GM13977 (cell line): ENCODE measurements around the gene CAMTA1.

Experiments used
- DNase-seq: peaks from one replicate; pipeline ENCODE4 v3.0.0; 2012; ENCODE audit warnings: low spot score
- in situ Hi-C: fragments of 300-500 bp; cut with MboI; formaldehyde crosslinking; loops from one replicate; pipeline ENCODE4 v1.12.0; 2022; ENCODE audit warnings: low sequenced_read_pairs, low pct_unique_long_range_greater_than_20kb, mixed read lengths, inconsistent platforms; ENCODE audit not compliant: unreplicated experiment
- TF ChIP-seq, protein P1 (sequence below): IDR thresholded peaks from 2 replicates; pipeline ENCODE4 v1.5.1; 2012; ENCODE audit warnings: mild to moderate bottlenecking, control low read depth; ENCODE audit not compliant: insufficient read depth; ENCODE audit errors: extremely low read depth, missing control alignments

Gene CAMTA1

DNA sequence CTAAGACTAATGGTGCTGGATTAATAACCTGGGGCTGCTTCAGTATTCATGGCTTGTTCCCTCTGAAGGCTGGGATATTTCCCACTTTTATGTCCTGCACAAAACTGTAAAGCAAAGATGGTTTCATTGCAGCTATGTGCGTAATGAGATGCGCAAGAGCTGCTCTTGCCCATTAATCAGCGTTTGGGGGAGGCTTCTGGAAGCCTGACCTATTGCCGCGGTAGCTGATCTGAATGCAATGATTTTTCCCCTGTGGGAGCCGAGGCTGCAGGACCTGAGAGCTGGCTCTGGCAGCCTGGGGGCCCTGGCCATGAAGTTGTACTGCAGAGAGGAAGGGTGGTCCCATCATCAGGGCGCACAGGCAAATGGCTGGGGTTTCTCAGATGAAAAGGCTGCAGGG lies 239.8 kb downstream of the CAMTA1 start:
- DNase-seq: no peak
- TF ChIP-seq, protein P1, sequence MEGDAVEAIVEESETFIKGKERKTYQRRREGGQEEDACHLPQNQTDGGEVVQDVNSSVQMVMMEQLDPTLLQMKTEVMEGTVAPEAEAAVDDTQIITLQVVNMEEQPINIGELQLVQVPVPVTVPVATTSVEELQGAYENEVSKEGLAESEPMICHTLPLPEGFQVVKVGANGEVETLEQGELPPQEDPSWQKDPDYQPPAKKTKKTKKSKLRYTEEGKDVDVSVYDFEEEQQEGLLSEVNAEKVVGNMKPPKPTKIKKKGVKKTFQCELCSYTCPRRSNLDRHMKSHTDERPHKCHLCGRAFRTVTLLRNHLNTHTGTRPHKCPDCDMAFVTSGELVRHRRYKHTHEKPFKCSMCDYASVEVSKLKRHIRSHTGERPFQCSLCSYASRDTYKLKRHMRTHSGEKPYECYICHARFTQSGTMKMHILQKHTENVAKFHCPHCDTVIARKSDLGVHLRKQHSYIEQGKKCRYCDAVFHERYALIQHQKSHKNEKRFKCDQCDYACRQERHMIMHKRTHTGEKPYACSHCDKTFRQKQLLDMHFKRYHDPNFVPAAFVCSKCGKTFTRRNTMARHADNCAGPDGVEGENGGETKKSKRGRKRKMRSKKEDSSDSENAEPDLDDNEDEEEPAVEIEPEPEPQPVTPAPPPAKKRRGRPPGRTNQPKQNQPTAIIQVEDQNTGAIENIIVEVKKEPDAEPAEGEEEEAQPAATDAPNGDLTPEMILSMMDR: no peak
- in situ Hi-C loops: no loop called here

DNA sequence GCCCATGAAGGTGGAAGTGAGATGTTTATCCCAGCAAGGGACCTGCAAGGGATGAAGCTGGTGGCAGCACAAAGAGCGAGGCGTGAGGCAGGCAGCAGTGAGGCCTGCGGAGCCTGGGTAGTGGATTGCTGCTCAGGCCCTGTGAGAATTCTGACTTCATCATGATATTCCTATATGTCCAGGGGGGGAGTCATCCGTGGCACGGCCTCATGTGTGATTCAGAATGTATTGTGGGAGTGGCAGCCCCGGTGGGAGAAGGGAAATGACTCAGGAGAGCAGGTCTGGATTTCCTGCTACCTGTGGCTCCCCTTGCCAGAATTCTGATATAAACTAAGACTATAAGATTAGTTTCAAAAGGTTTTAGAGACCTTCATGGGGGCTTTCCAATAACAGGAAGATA lies 240.9 kb downstream of the CAMTA1 start:
- in situ Hi-C loops: no loop called here
- no peak for DNase-seq
- TF ChIP-seq, protein P1: no peak

DNA sequence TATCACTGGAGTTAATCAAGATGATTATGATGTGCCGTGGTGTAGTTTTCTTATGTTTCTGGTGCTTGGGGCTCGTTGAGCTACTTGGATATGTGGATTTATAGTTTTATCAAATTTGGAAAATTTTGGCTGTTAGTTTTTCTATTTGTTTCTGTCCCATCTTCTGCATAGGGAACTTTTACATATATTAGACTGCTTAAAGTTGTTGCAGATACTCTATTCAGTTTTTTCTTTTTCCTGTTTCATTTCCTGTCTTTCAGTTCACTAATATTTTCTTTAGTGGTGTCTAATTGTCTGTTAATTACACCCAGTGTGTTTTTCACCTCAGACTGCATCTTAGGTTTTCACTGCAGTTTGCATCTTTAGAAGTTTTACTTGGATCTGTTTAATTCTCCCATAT lies 247.7 kb downstream of the CAMTA1 start:
- in situ Hi-C loops: no loop called here
- TF ChIP-seq, protein P1: no peak
- no peak for DNase-seq

DNA sequence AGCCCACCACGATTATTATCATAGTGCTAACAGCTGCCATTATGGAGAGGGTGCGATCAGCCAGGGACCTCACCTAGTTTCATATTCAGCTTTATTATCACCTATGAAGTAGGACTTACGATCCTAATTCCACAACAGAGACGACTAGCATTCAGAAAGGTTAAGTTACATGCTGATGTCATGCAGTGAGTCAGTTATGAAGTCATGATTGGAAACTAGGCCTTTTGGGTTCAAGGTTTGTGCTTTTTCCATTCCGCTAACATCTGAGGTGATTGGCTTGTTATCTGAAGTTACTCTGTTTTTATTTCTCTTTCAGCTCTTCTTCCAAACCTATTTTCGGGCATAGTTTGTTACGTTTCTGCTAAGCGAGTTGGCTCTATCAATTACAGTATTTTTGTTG lies 251.1 kb downstream of the CAMTA1 start:
- in situ Hi-C loops: no loop called here
- TF ChIP-seq, protein P1: no peak
- no peak for DNase-seq

DNA sequence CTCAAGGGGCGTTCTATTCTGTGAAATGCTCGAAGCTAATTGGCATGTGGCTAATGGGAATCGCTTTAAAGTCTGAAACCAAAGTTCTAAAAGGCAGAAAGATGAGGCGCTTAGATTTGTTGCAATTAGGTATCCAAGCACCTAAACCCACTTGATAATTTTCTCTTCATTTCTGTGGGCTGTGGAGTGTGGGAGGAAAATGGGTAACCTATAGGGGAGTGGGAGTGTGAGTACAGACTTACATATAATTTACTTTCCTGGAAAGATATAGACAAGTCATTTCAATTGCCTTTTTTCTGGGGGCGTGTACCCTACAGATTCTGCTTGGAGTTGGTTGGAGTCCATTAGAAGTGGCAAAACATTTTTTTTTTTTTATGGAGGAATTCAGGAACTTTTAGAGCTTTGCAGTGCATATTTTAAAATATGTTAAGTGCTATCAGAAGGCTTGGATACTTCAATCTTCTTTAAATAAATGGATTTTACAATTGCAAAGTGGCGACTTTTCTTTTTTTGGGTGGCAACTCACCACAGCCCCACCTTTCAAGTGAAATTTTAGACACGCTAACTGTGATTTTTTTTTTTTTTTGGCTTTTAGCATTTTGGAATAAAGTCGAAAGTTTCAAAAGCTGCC lies 254.5 kb downstream of the CAMTA1 start:
- DNase-seq: no peak
- TF ChIP-seq, protein P1: no peak
- in situ Hi-C loops: no loop called here

DNA sequence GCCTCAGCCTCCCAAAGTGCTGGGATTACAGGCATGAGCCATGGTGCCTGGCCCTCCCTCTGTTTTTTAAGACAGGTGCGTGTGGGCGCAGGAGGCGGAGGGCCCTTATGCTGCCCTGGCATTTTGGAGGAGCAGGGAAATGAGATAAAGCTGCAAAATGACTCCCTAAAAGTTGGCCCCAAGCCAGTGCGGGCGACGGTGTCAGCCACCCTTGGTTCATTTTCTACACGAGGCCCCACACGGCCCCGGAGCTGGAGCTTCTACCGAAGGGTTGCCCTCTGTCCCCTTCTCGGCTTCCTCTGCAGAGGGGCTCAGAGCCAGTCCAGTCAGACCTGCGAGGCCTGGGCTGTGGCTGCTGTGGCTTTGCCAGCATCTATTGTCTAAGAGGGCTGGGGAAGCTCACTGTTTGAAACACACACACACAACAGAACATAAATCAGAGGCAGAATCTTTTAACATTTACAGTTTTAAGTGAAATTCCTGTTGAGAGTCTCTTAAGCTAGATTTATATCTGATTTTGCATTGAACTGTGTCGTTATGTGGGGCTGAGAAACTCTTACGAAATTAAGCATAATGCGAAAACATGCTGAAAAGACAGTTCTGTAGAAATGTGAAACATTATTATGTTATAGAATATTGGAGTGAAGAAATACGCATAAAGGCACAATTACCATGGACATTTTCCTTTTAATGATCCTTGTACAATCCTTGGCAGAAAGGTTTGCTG lies 255.9 kb downstream of the CAMTA1 start:
- TF ChIP-seq, protein P1: no peak
- in situ Hi-C loops: no loop called here

More for the DNA sequence above, 255.9 kb downstream of the CAMTA1 start:
- DNase-seq: no peak
